Sigmoid colon (tissue), 7 donors: ENCODE data around the gene MICAL2. TPM values are rescaled to one million over a fixed set of nuclear protein-coding genes. Genes with fewer than 3 reads are reported as not detected.

ENCODE experiments used
- DNase-seq: peaks from one replicate; pipeline ENCODE4 v3.0.0-alpha.2; 2019
- H3K27ac ChIP-seq, 4 donors: fragments of 200-600 bp; sonication (generic); one replicate each; pipeline ENCODE4 v1.5.1; 2016 to 2019; ENCODE audit warnings: mild to moderate bottlenecking in 1 of 4
- H3K27me3 ChIP-seq, 3 donors: fragments of 200-600 bp; sonication (generic); one replicate each; pipeline ENCODE4 v1.5.1; 2019; ENCODE audit warnings: mild to moderate bottlenecking in 1 of 3
- H3K36me3 ChIP-seq, 4 donors: fragments of 200-600 bp; sonication (generic); one replicate each; pipeline ENCODE4 v1.5.1; 2016 to 2019
- H3K4me1 ChIP-seq, 4 donors: fragments of 200-600 bp; sonication (generic); one replicate each; pipeline ENCODE4 v1.5.1; 2017 to 2019
- H3K4me3 ChIP-seq, 4 donors: fragments of 200-600 bp; sonication (generic); one replicate each; pipeline ENCODE4 v1.5.1; 2017 to 2019; ENCODE audit warnings: mild to moderate bottlenecking in 2 of 4, moderate library complexity in 1 of 4
- H3K9me3 ChIP-seq, 4 donors: fragments of 200-600 bp in 3 of 4; sonication (generic) in 3 of 4; one replicate each; pipeline versions ENCODE4 v1.5.1 to v1.6.1; 2013 to 2019
- EP300 ChIP-seq, 4 donors: sonication (generic); formaldehyde crosslinking; IDR thresholded peaks; one replicate each; pipeline ENCODE4 v1.6.1; 2017; ENCODE audit warnings: antibody characterized with exemption in 4 of 4
- POLR2A ChIP-seq, 2 donors: fragments of 450-650 bp; IDR thresholded peaks; one replicate each; pipeline ENCODE4 v1.6.1; 2016; ENCODE audit warnings: antibody characterized with exemption in 2 of 2, mild to moderate bottlenecking in 2 of 2, moderate library complexity in 2 of 2
- POLR2AphosphoS5 ChIP-seq, 4 donors: sonication (generic); formaldehyde crosslinking; IDR thresholded peaks; one replicate each; pipeline ENCODE4 v1.6.1; 2017; ENCODE audit warnings: antibody characterized with exemption in 4 of 4
- WGBS, 2 donors: extraction: QIAGEN DNeasy Blood & Tissue Kit; methylation state at CpG; one replicate each; pipeline ENCODE4 v1.1.7; 2013; 5-methylcytosine and 5-hydroxymethylcytosine counted together
- intact Hi-C: fragments of 100-400 bp; cut with DNase I; formaldehyde crosslinking; loops from one replicate; pipeline ENCODE4 v1.15.1; 2023
- polyA plus RNA-seq, 3 donors: library from polyadenylated mRNA; stranded (reverse); fragments of 200-250 nt; gene quantifications; one replicate each; pipeline ENCODE4 v1.2.3, GENCODE V29; 2013
- total RNA-seq, 4 donors: library from RNA; depleted of rRNA; stranded (reverse); fragments of >200 nt; gene quantifications; one replicate each; pipeline ENCODE4 v1.1.0, GENCODE V29; 2016
- TF ChIP-seq, protein P1 (sequence below), 4 experiments: fragments of 450-650 bp in 3 of 4; fragments of 200-600 bp in 1 of 4; IDR thresholded peaks; one replicate each; pipeline ENCODE4 v1.5.1; 2016 to 2019; ENCODE audit warnings: antibody characterized with exemption in 4 of 4, mild to moderate bottlenecking in 3 of 4, moderate library complexity in 2 of 4
- donor health status: healthy with polysubstance abuse.
- donor health status: Bipolar disorder and iron deficiency.
- donor health status: healthy.

The MICAL2 gene
- total and polyA plus RNA-seq, 7 donors = 36.6 to 145 (median 115) TPM

DNA sequence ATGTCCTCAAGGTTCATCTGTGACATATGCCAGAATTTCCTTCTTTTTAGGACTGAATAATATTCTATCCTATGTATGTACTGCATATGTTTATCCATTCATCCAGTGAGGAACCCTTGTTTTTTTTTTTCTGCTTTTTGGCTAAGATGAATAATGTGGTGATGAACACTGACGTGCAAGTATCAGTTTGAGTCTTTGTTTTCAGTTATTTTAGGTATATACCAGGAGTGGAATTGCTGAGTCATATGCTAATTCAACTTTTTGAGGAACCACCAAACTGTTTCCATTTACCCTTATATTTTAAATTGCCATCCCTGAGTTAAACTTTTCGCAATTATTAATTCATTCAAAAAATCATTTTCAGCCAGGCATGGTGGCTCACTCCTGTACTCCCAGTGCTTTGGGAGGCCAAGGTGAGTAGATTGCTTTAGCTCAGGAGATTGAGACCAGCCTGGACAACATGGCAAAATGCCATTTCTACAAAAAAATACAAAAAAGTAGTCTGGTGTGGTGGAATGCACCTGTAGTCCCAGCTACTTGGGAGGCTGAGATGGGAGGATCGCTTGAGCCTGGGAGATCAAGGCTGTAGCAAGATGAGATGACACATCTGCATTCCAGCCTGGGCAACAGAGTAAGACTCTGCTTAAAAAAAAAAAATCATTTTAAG, 64.2 kb downstream of the MICAL2 start:
- Histone ChIP-seq H3K27me3 (no peaks in the 10 kb centered on the region), H3K36me3 (peaks cover 0 to 2% (median 0%) of the 10 kb centered on the region in 4 donors), H3K4me1 (peaks cover 0 to 50% (median 37%) of the 10 kb centered on the region in 4 donors), H3K4me3 (no peak overlapping the region), H3K9me3 (no peaks in the 10 kb centered on the region), H3K27ac (peak overlapping the region in 3 of 4 donors; percentile 47 to 96 (median 94))
- TF ChIP-seq, protein P1, sequence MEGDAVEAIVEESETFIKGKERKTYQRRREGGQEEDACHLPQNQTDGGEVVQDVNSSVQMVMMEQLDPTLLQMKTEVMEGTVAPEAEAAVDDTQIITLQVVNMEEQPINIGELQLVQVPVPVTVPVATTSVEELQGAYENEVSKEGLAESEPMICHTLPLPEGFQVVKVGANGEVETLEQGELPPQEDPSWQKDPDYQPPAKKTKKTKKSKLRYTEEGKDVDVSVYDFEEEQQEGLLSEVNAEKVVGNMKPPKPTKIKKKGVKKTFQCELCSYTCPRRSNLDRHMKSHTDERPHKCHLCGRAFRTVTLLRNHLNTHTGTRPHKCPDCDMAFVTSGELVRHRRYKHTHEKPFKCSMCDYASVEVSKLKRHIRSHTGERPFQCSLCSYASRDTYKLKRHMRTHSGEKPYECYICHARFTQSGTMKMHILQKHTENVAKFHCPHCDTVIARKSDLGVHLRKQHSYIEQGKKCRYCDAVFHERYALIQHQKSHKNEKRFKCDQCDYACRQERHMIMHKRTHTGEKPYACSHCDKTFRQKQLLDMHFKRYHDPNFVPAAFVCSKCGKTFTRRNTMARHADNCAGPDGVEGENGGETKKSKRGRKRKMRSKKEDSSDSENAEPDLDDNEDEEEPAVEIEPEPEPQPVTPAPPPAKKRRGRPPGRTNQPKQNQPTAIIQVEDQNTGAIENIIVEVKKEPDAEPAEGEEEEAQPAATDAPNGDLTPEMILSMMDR (IDR thresholded peaks at IDR 0.05) = no peak
- TF ChIP-seq POLR2AphosphoS5 (IDR thresholded peaks at IDR 0.05) (no peak), EP300 (IDR thresholded peaks at IDR 0.05) (no peak), POLR2A (IDR thresholded peaks at IDR 0.05) (no peak)
- no peak for DNase-seq
- intact Hi-C loops = no loop called here
- WGBS, 2 donors = 73 to 93% methylated on average over 3 of the region's 3 CpGs

DNA sequence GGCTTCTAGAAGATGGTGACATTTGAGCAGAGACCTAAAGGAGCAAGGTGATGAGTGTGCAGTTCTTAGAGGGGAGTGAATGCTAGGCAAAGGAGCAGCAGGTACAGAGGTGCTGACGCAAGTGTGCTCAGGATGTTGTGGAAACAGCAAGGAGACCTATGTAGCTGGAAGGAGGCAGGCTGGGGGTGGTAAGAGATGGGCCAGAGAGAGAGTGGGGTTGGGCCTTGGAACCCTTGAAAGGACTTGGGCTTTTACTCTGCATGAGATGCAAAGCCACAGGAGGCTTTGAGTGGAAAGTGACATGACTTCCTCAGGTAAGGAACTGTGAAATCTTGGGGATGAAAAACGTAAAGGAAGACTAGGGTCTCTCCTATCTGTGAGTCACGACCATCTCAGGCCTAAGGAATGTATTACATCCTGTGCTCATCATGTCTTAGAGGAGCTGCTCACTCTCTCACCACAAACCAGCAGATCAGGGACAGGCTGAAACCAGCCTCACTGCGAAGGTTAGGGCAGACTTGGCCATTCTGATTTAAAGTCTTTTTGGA, 65.4 kb downstream of the MICAL2 start:
- Histone ChIP-seq H3K9me3 (no peaks in the 10 kb centered on the region), H3K27me3 (no peaks in the 10 kb centered on the region), H3K36me3 (peaks cover 0 to 2% (median 0%) of the 10 kb centered on the region in 4 donors), H3K27ac (peak overlapping the region in 3 of 4 donors; percentile 21 to 94 (median 47)), H3K4me3 (no peak overlapping the region), H3K4me1 (peaks cover 0 to 43% (median 34%) of the 10 kb centered on the region in 4 donors)
- no peak for DNase-seq
- 33 to 86% methylated on average over 4 of the region's 4 CpGs for WGBS, 2 donors
- intact Hi-C loops = no loop called here
- TF ChIP-seq EP300 (IDR thresholded peaks at IDR 0.05) = no peak
- no peak for TF ChIP-seq POLR2A (IDR thresholded peaks at IDR 0.05)
- TF ChIP-seq, protein P1 (IDR thresholded peaks at IDR 0.05) = no peak
- TF ChIP-seq POLR2AphosphoS5 (IDR thresholded peaks at IDR 0.05) = no peak

DNA sequence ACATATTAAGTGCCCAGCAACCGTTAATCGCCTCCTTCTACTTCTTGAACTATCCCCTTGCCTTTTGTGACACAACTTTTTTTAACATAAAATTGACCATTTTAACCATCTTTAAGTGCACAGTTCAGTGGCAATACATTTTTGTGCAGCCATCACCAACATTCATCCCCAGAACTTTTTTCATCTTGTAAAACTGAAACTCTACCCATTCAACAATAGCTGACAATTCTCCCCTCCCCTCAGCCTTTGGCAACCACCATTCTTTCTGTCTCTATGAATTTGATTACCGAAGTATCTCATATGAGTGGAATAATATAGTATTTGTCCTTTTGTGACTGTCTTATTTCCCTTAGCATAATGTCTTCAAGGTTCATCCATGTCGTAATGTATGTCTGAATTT, 66.0 kb downstream of the MICAL2 start:
- Histone ChIP-seq H3K27me3 (no peaks in the 10 kb centered on the region), H3K4me1 (peaks cover 0 to 37% (median 31%) of the 10 kb centered on the region in 4 donors), H3K4me3 (no peak overlapping the region), H3K9me3 (no peaks in the 10 kb centered on the region), H3K27ac (peak overlapping the region in 3 of 4 donors; percentile 21 to 94 (median 47)), H3K36me3 (peaks cover 0 to 2% (median 0%) of the 10 kb centered on the region in 4 donors)
- WGBS, 2 donors = 93 to 94% methylated on average over 4 of the region's 4 CpGs
- no peak for DNase-seq
- intact Hi-C loops = no loop called here
- TF ChIP-seq EP300 (IDR thresholded peaks at IDR 0.05) = no peak
- TF ChIP-seq, protein P1 (IDR thresholded peaks at IDR 0.05) = no peak
- no peak for TF ChIP-seq POLR2AphosphoS5 (IDR thresholded peaks at IDR 0.05)
- no peak for TF ChIP-seq POLR2A (IDR thresholded peaks at IDR 0.05)

DNA sequence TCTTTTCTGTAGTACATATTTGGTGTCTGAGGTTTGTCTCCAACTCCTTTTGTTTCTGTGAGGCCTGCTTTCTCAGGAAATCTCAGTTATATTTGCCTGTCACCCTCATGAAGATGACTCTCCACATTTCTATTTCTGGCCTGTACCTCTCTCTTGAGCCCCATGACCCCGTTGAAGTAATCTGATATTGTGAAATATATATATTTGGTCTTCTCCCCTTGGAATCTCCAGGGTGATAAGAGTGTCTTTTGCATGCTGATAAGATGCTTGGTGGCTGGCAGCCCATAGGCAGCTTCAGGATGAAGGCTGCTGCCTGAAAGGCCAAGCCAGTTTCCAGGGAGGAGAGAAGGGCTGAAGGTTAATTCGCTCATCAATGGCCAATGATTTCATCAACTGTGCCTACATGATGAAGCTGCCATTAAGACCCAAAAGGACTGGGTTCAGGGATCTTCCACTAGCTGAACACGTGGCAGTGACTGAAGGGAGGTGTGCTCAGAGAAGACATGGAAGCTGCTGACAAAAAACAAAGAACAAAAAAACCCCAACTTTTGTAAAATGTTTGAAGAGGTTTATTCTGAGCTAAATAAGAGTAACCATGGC, 67.4 kb downstream of the MICAL2 start:
- H3K9me3 ChIP-seq = no peaks in the 10 kb centered on the region
- intact Hi-C loops = no loop called here
- no peak overlapping the region for H3K4me3 ChIP-seq
- 58 to 85% methylated on average over 3 of the region's 3 CpGs for WGBS, 2 donors
- H3K27me3 ChIP-seq = no peaks in the 10 kb centered on the region
- DNase-seq = no peak
- H3K4me1 ChIP-seq = peaks cover 0 to 43% (median 38%) of the 10 kb centered on the region in 4 donors
- peak overlapping the region in 3 of 4 donors; percentile 19 to 81 (median 67) for H3K27ac ChIP-seq
- TF ChIP-seq POLR2AphosphoS5 (IDR thresholded peaks at IDR 0.05) = no peak
- TF ChIP-seq, protein P1 (IDR thresholded peaks at IDR 0.05) = no peak
- TF ChIP-seq POLR2A (IDR thresholded peaks at IDR 0.05) = no peak
- TF ChIP-seq EP300 (IDR thresholded peaks at IDR 0.05) = no peak
- no peaks in the 10 kb centered on the region for H3K36me3 ChIP-seq
